ENCODE results near the gene REXO5.

The REXO5 gene

GRCh38 chr16:20866145-20866772 lies 59.9 kb downstream of the REXO5 start:
- Mint-ChIP-seq H3K27me3 (no peaks in the 10 kb centered on the region), H3K27ac (peak overlapping the region; percentile 72), H3K4me1 (ENCODE audit: low read depth) (peaks cover 29% of the 10 kb centered on the region), H3K36me3 (ENCODE audit: low read depth) (peaks cover 23% of the 10 kb centered on the region), H3K9me3 (no peaks in the 10 kb centered on the region), H3K4me3 (no peak overlapping the region)
- DNase-seq = no peak

- no peaks in the 10 kb centered on the region for H3K9me3 Mint-ChIP-seq
- peak overlapping the region; percentile 72 for H3K27ac Mint-ChIP-seq
- peaks cover 32% of the 10 kb centered on the region for H3K4me1 Mint-ChIP-seq (ENCODE audit: low read depth)
- DNase-seq = no peak
- H3K27me3 Mint-ChIP-seq = no peaks in the 10 kb centered on the region
- no peak overlapping the region for H3K4me3 Mint-ChIP-seq
- peaks cover 20% of the 10 kb centered on the region for H3K36me3 Mint-ChIP-seq (ENCODE audit: low read depth)
These were observed 60.5 kb downstream of the REXO5 start for GRCh38 chr16:20866801-20867200.

- DNase-seq = no peak
- Mint-ChIP-seq H3K4me1 (ENCODE audit: low read depth) (peaks cover 38% of the 10 kb centered on the region), H3K27me3 (no peaks in the 10 kb centered on the region), H3K9me3 (no peaks in the 10 kb centered on the region), H3K27ac (no peak overlapping the region), H3K4me3 (no peak overlapping the region), H3K36me3 (ENCODE audit: low read depth) (peaks cover 16% of the 10 kb centered on the region)
These were observed 61.3 kb downstream of the REXO5 start for GRCh38 chr16:20867585-20867984.

GRCh38 chr16:20868890-20869289 lies 62.6 kb downstream of the REXO5 start:
- Mint-ChIP-seq H3K27me3 (no peaks in the 10 kb centered on the region), H3K4me3 (no peak overlapping the region), H3K36me3 (ENCODE audit: low read depth) (peaks cover 9% of the 10 kb centered on the region), H3K27ac (no peak overlapping the region), H3K9me3 (no peaks in the 10 kb centered on the region), H3K4me1 (ENCODE audit: low read depth) (peaks cover 49% of the 10 kb centered on the region)
- DNase-seq = no peak

GRCh38 chr16:20870122-20870820 lies 63.9 kb downstream of the REXO5 start:
- H3K4me3 Mint-ChIP-seq = no peak overlapping the region

GRCh38 chr16:20871258-20871657 lies 64.9 kb downstream of the REXO5 start:
- Mint-ChIP-seq H3K4me1 (ENCODE audit: low read depth) (peaks cover 53% of the 10 kb centered on the region), H3K27ac (no peak overlapping the region), H3K36me3 (ENCODE audit: low read depth) (peaks cover 10% of the 10 kb centered on the region)

More at GRCh38 chr16:20870122-20870820, 63.9 kb downstream of the REXO5 start:
- Mint-ChIP-seq H3K27ac (no peak overlapping the region), H3K9me3 (no peaks in the 10 kb centered on the region), H3K27me3 (no peaks in the 10 kb centered on the region), H3K4me1 (ENCODE audit: low read depth) (peaks cover 56% of the 10 kb centered on the region), H3K36me3 (ENCODE audit: low read depth) (peaks cover 9% of the 10 kb centered on the region)
- DNase-seq = no peak

GRCh38 chr16:20871941-20872815 lies 65.9 kb downstream of the REXO5 start:
- no peak overlapping the region for H3K4me3 Mint-ChIP-seq
- H3K27me3 Mint-ChIP-seq = no peaks in the 10 kb centered on the region
- H3K36me3 Mint-ChIP-seq (ENCODE audit: low read depth) = peaks cover 13% of the 10 kb centered on the region
- peaks cover 48% of the 10 kb centered on the region for H3K4me1 Mint-ChIP-seq (ENCODE audit: low read depth)
- H3K27ac Mint-ChIP-seq = no peak overlapping the region
- DNase-seq = no peak
- H3K9me3 Mint-ChIP-seq = no peaks in the 10 kb centered on the region

More at GRCh38 chr16:20871258-20871657, 64.9 kb downstream of the REXO5 start:
- no peak for DNase-seq
- H3K27me3 Mint-ChIP-seq = no peaks in the 10 kb centered on the region
- H3K9me3 Mint-ChIP-seq = no peaks in the 10 kb centered on the region
- no peak overlapping the region for H3K4me3 Mint-ChIP-seq

GRCh38 chr16:20873331-20873730 lies 67.0 kb downstream of the REXO5 start:
- no peak for DNase-seq
- Mint-ChIP-seq H3K4me3 (no peak overlapping the region), H3K27me3 (no peaks in the 10 kb centered on the region), H3K36me3 (ENCODE audit: low read depth) (peaks cover 18% of the 10 kb centered on the region), H3K9me3 (no peaks in the 10 kb centered on the region), H3K4me1 (ENCODE audit: low read depth) (peaks cover 54% of the 10 kb centered on the region), H3K27ac (peak overlapping the region; percentile 13)

- no peak for DNase-seq
- Mint-ChIP-seq H3K4me3 (peak overlapping the region; percentile 53), H3K27ac (peak overlapping the region; percentile 79), H3K4me1 (ENCODE audit: low read depth) (peaks cover 62% of the 10 kb centered on the region), H3K27me3 (no peaks in the 10 kb centered on the region), H3K36me3 (ENCODE audit: low read depth) (peaks cover 19% of the 10 kb centered on the region), H3K9me3 (no peaks in the 10 kb centered on the region)
These were observed 67.8 kb downstream of the REXO5 start for GRCh38 chr16:20874088-20874581.

GRCh38 chr16:20875355-20875650 lies 69.0 kb downstream of the REXO5 start:
- no peak for DNase-seq
- Mint-ChIP-seq H3K4me1 (ENCODE audit: low read depth) (peaks cover 71% of the 10 kb centered on the region), H3K36me3 (ENCODE audit: low read depth) (peaks cover 19% of the 10 kb centered on the region), H3K9me3 (no peaks in the 10 kb centered on the region), H3K27ac (peak overlapping the region; percentile 30), H3K27me3 (no peaks in the 10 kb centered on the region), H3K4me3 (peak overlapping the region; percentile 53)

- H3K36me3 Mint-ChIP-seq (ENCODE audit: low read depth) = peaks cover 20% of the 10 kb centered on the region
- no peaks in the 10 kb centered on the region for H3K27me3 Mint-ChIP-seq
- H3K27ac Mint-ChIP-seq = peak overlapping the region; percentile 44
- H3K4me3 Mint-ChIP-seq = no peak overlapping the region
- H3K9me3 Mint-ChIP-seq = no peaks in the 10 kb centered on the region
- no peak for DNase-seq
- H3K4me1 Mint-ChIP-seq (ENCODE audit: low read depth) = peaks cover 59% of the 10 kb centered on the region
These were observed 72.4 kb downstream of the REXO5 start for GRCh38 chr16:20878682-20879147.

GRCh38 chr16:20879175-20880040 lies 73.1 kb downstream of the REXO5 start:
- no peaks in the 10 kb centered on the region for H3K27me3 Mint-ChIP-seq
- no peak overlapping the region for H3K4me3 Mint-ChIP-seq
- H3K4me1 Mint-ChIP-seq (ENCODE audit: low read depth) = peaks cover 58% of the 10 kb centered on the region
- peaks cover 26% of the 10 kb centered on the region for H3K36me3 Mint-ChIP-seq (ENCODE audit: low read depth)
- no peak for DNase-seq
- no peaks in the 10 kb centered on the region for H3K9me3 Mint-ChIP-seq
- H3K27ac Mint-ChIP-seq = peak overlapping the region; percentile 44

GRCh38 chr16:20880867-20881502 lies 74.7 kb downstream of the REXO5 start:
- H3K36me3 Mint-ChIP-seq (ENCODE audit: low read depth) = peaks cover 34% of the 10 kb centered on the region
- no peak overlapping the region for H3K4me3 Mint-ChIP-seq
- no peaks in the 10 kb centered on the region for H3K9me3 Mint-ChIP-seq
- H3K27ac Mint-ChIP-seq = no peak overlapping the region
- no peaks in the 10 kb centered on the region for H3K27me3 Mint-ChIP-seq
- DNase-seq = no peak
- peaks cover 58% of the 10 kb centered on the region for H3K4me1 Mint-ChIP-seq (ENCODE audit: low read depth)

All from activated T-cell treated with anti-CD3 and anti-CD28 coated beads, Interleukin-2, amount 50 U/mL, for 24 hours (primary cell).